ENCODE data around the gene CHGA.

CHGA gene

DNA sequence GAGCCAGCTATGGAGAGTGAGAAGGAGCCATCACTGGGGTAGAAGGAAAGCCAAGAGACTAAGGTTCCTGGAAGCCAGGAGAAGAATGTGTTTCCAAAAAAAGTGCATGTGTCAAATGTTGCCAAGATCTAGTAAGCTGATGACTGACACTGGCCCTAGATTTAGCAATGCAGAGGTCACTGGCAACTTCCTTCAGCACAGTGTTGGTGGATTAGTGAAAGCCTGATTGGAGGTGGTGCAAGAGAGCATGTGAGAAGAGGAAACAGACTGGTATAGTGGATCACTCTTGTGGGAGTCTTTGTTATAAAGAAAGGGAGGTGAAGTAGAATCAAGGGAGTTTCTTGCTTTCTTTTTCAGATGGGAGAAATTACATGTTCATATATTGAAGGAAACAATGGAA lies 34.1 kb upstream of the CHGA start:
- no peak overlapping the region for H3K27ac ChIP-seq
- no peaks in the 10 kb centered on the region for H3K4me1 ChIP-seq (ENCODE audit: control insufficient read depth in 1 of 2, insufficient read depth in 1 of 2, low read depth in 1 of 2, low read length in 1 of 2)
- no peaks in the 10 kb centered on the region for H3K36me3 ChIP-seq
- TF ChIP-seq, protein P1, sequence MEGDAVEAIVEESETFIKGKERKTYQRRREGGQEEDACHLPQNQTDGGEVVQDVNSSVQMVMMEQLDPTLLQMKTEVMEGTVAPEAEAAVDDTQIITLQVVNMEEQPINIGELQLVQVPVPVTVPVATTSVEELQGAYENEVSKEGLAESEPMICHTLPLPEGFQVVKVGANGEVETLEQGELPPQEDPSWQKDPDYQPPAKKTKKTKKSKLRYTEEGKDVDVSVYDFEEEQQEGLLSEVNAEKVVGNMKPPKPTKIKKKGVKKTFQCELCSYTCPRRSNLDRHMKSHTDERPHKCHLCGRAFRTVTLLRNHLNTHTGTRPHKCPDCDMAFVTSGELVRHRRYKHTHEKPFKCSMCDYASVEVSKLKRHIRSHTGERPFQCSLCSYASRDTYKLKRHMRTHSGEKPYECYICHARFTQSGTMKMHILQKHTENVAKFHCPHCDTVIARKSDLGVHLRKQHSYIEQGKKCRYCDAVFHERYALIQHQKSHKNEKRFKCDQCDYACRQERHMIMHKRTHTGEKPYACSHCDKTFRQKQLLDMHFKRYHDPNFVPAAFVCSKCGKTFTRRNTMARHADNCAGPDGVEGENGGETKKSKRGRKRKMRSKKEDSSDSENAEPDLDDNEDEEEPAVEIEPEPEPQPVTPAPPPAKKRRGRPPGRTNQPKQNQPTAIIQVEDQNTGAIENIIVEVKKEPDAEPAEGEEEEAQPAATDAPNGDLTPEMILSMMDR (IDR thresholded peaks at IDR 0.05): no peak
- H3K27me3 ChIP-seq: peaks cover 45% of the 10 kb centered on the region
- no peaks in the 10 kb centered on the region for H3K9me3 ChIP-seq
- no peak overlapping the region for H3K4me3 ChIP-seq (ENCODE audit: low read depth in 1 of 2, low read length in 1 of 2)

DNA sequence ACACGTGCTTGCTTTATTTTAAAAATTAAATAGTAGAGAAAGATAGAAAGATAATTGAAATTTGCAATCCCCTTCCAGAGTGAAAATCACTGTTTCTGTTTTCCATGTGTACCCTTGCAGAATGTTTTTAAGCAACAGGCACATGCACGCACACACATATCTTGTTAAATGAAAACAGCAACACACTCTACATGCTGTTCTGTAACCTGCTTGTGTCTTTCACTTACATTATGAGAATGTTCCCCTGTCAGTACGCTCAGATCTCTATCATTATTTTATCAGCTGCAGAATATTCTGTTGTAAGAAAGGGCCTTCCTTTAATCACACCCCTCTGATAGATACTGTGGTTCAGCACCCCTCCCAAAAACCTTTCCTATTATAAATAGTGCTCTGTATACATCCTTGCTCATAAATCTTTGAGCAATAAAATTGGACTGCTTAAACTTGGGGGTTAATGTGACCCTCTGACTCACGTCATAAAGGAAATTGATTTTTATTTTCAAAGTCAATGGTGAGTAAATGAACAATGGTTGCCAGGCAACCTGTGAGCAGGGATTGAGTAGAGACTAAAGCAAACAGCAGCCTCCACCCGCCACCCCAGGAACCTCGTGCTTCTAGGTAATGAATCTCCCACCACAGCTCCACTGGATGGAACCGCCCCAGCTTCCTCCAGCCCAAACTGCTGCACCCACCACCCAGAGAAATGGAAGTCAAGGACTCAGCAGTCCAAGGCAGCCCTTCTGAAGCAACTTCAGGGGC lies 31.9 kb upstream of the CHGA start:
- Histone ChIP-seq H3K27me3 (peaks cover 31% of the 10 kb centered on the region), H3K4me3 (ENCODE audit: low read depth in 1 of 2, low read length in 1 of 2) (no peak overlapping the region), H3K4me1 (ENCODE audit: control insufficient read depth in 1 of 2, insufficient read depth in 1 of 2, low read depth in 1 of 2, low read length in 1 of 2) (no peaks in the 10 kb centered on the region), H3K9me3 (no peaks in the 10 kb centered on the region), H3K27ac (no peak overlapping the region), H3K36me3 (no peaks in the 10 kb centered on the region)
- TF ChIP-seq, protein P1 (IDR thresholded peaks at IDR 0.05): no peak

DNA sequence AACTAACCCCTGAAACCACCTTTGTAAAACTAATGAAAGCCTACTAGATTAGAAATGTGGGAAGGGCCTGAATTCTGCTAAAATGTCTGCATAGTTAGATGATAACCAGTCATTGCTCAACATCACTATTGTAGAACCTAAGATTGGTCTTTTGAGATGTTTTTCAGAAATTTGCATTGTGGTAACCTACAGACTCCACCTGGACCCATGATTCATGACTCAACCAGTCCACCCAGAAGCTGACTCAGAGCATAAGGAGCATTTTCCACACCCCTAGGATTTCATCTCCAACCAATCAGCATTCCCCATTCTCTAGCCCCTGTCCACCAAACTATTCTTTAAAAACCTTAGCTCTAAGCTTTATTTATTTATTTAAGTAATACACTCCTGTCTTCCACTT lies 30.4 kb upstream of the CHGA start:
- Histone ChIP-seq H3K4me1 (ENCODE audit: control insufficient read depth in 1 of 2, insufficient read depth in 1 of 2, low read depth in 1 of 2, low read length in 1 of 2) (no peaks in the 10 kb centered on the region), H3K4me3 (ENCODE audit: low read depth in 1 of 2, low read length in 1 of 2) (no peak overlapping the region), H3K27me3 (peaks cover 31% of the 10 kb centered on the region), H3K27ac (no peak overlapping the region), H3K9me3 (no peaks in the 10 kb centered on the region), H3K36me3 (no peaks in the 10 kb centered on the region)
- TF ChIP-seq, protein P1 (IDR thresholded peaks at IDR 0.05): no peak

DNA sequence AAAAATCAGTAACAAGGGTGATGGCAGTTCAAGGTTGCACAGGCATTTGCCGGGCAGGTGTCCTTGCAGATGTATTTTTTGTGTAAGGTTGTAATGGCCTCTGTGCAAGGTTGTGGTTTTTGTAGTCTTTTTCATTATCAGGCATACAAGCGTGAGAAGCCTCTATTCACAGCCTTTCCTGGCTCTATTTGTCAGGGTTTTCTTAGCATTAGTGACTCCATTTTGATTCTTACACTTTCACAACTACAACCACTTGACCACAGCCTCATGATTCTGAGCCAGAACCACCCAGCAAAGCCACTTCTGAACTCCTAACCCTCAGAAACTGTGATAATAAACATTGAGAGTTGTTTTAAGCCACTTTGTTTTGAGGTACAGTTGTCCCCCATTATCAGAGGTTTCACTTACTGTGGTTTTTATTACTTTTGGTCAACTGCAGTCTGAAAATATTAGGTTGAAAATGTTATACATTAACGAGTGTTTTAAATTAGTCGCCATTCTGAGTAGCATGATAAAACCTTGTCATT lies 27.5 kb upstream of the CHGA start:
- Histone ChIP-seq H3K4me1 (ENCODE audit: control insufficient read depth in 1 of 2, insufficient read depth in 1 of 2, low read depth in 1 of 2, low read length in 1 of 2) (no peaks in the 10 kb centered on the region), H3K4me3 (ENCODE audit: low read depth in 1 of 2, low read length in 1 of 2) (no peak overlapping the region), H3K36me3 (no peaks in the 10 kb centered on the region), H3K27me3 (peaks cover 47% of the 10 kb centered on the region), H3K27ac (no peak overlapping the region), H3K9me3 (no peaks in the 10 kb centered on the region)
- TF ChIP-seq, protein P1 (IDR thresholded peaks at IDR 0.05): no peak

DNA sequence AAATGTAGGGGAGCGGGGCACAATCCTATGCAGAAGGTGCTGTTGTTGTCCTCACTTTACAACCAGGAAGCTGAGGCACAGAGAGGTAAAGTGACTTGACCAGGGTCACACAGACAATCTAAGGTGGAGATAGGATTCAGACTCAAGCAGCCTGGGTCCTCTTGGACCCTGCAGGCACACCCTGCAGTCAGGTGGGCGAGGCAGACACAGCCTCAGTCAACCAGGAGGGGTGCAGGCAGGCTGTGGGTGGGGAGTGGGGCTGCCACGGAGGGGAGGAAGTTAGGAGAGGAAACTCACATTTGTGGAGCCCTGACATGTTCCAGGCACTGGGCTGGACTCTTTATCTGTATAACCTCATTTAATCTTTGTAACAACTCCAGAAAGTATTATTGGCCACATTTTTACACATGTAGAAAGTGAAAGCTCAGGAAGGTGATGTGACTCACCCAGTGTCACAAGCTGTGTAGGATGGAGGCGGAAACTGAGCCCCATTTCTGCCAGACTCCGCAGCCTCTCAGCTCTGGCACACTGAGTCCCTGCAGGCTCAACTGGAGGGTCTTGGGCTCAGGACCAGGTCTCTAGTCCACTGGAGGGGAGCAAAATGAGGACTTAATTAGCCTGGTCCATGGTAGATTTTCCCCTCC lies 24.9 kb upstream of the CHGA start:
- Histone ChIP-seq H3K36me3 (no peaks in the 10 kb centered on the region), H3K4me1 (ENCODE audit: control insufficient read depth in 1 of 2, insufficient read depth in 1 of 2, low read depth in 1 of 2, low read length in 1 of 2) (no peaks in the 10 kb centered on the region), H3K27me3 (peaks cover 62% of the 10 kb centered on the region), H3K4me3 (ENCODE audit: low read depth in 1 of 2, low read length in 1 of 2) (no peak overlapping the region), H3K9me3 (no peaks in the 10 kb centered on the region), H3K27ac (no peak overlapping the region)
- TF ChIP-seq, protein P1 (IDR thresholded peaks at IDR 0.05): no peak

Measured in neutrophil (primary cell).